GM12878 (cell line): ENCODE data around the gene DYNLL2. TPM values are rescaled to one million over a fixed set of nuclear protein-coding genes. Genes with fewer than 3 reads are reported as not detected.

ENCODE experiments used
- ATAC-seq: fragments of 200-7000 bp; cut with Tn5 transposase; 3 replicates; pipeline ENCODE4 v1.9.1; 2020; ENCODE audit warnings: mild to moderate bottlenecking, moderate library complexity
- BruUV-seq: library from RNA; stranded (reverse); fragments of 400-500 nt; replicated peaks from 2 replicates; lab custom pipeline; 2021; lab: Mats Ljungman, UMichigan
- CTCF ChIA-PET: fragments of 300-600 bp; sonication (Branson Sonifier 250); formaldehyde crosslinking; extraction: SDS; loops from one replicate; lab custom pipeline; 2021; ENCODE audit warnings: inconsistent platforms; lab: Yijun Ruan, JAX
- POLR2A ChIA-PET: fragments of 350-600 bp; formaldehyde crosslinking; extraction: SDS; loops from one replicate; lab custom pipeline; 2021; ENCODE audit warnings: inconsistent platforms; lab: Charles Lee
- RAD21 ChIA-PET: fragments of 300-600 bp; sonication (Branson Sonifier 250); formaldehyde crosslinking; loops from one replicate; lab custom pipeline; 2023; ENCODE audit warnings: antibody characterized with exemption; ENCODE audit not compliant: unreplicated experiment; lab: Charles Lee
- SMC1A ChIA-PET: fragments of 300-600 bp; sonication (Branson Sonifier 250); formaldehyde crosslinking; loops from one replicate; lab custom pipeline; 2023; ENCODE audit not compliant: unreplicated experiment, uncharacterized antibody; lab: Charles Lee
- DNase-seq: peaks from one replicate; pipeline ENCODE4 v3.0.0-alpha.2; 2011; ENCODE audit warnings: low read depth, low spot score
- FAIRE-seq: peaks from 3 replicates; lab custom pipeline; 2011; peaks lifted over from hg19 to GRCh38; lab: Jason Lieb, UNC
- H2AFZ ChIP-seq: 2 replicates; pipeline ENCODE4 v1.6.0; 2011; ENCODE audit warnings: low read depth, low read length, control low read depth; ENCODE audit not compliant: control insufficient read depth
- H3K27ac ChIP-seq: 2 replicates; pipeline ENCODE4 v1.5.1; 2011; ENCODE audit warnings: control low read depth; ENCODE audit not compliant: control insufficient read depth, insufficient read depth
- H3K27me3 ChIP-seq, 2 experiments: replicated peaks in 1 of 2; 2 replicates each; pipeline versions ENCODE4 v1.6.0 to v1.6.1; 2011; ENCODE audit warnings: low read length in 1 of 2; ENCODE audit not compliant: control insufficient read depth in 2 of 2, insufficient read depth in 2 of 2
- H3K36me3 ChIP-seq, 2 experiments: 2 replicates each; pipeline ENCODE4 v1.5.1; 2011; ENCODE audit warnings: low read length in 1 of 2; ENCODE audit not compliant: control insufficient read depth in 2 of 2, insufficient read depth in 2 of 2
- H3K4me1 ChIP-seq: 2 replicates; pipeline ENCODE4 v1.6.1; 2011; ENCODE audit warnings: mild to moderate bottlenecking, low read length, moderate library complexity, mixed read lengths; ENCODE audit not compliant: control insufficient read depth, insufficient read depth
- H3K4me2 ChIP-seq: 2 replicates; pipeline ENCODE4 v1.6.0; 2011; ENCODE audit warnings: control low read depth; ENCODE audit not compliant: control insufficient read depth, insufficient read depth
- H3K4me3 ChIP-seq: fragments of 200-600 bp; sonication (generic); 2 replicates; pipeline ENCODE4 v1.5.1; 2016
- H3K79me2 ChIP-seq: 2 replicates; pipeline ENCODE4 v1.6.0; 2011; ENCODE audit warnings: low read length; ENCODE audit not compliant: control insufficient read depth, insufficient read depth
- H3K9ac ChIP-seq: 2 replicates; pipeline ENCODE4 v1.8.0; 2011; ENCODE audit warnings: low read length, control low read depth, mixed read lengths; ENCODE audit not compliant: control insufficient read depth, insufficient read depth
- H3K9me3 ChIP-seq: replicated peaks from 3 replicates; pipeline ENCODE4 v1.5.1; 2011; ENCODE audit warnings: mild to moderate bottlenecking, low read length; ENCODE audit not compliant: control insufficient read depth, insufficient read depth
- H4K20me1 ChIP-seq: 2 replicates; pipeline ENCODE4 v1.6.0; 2011; ENCODE audit not compliant: control insufficient read depth, insufficient read depth
- BMI1 ChIP-seq: fragments of 450-650 bp; IDR thresholded peaks from 2 replicates; pipeline ENCODE4 v1.6.1; 2016; ENCODE audit warnings: mild to moderate bottlenecking, moderate library complexity, borderline replicate concordance
- CBX3 ChIP-seq: fragments of 200-600 bp; sonication (generic); IDR thresholded peaks from 2 replicates; pipeline ENCODE4 v1.6.1; 2016; ENCODE audit warnings: low read depth, borderline replicate concordance
- IKZF1 ChIP-seq: fragments of 450-650 bp; conservative IDR thresholded peaks from 2 replicates; pipeline ENCODE4 v1.6.1; 2017; ENCODE audit warnings: antibody characterized with exemption, mild to moderate bottlenecking
- KDM1A ChIP-seq: fragments of 200-600 bp; sonication (generic); IDR thresholded peaks from 2 replicates; pipeline ENCODE4 v1.6.1; 2016; ENCODE audit warnings: borderline replicate concordance
- MTA2 ChIP-seq: fragments of 450-650 bp; IDR thresholded peaks from 2 replicates; pipeline ENCODE4 v1.6.1; 2016; ENCODE audit warnings: low read depth, mild to moderate bottlenecking, moderate library complexity
- SPI1 ChIP-seq: IDR thresholded peaks from 2 replicates; pipeline ENCODE4 v1.6.1; 2011; ENCODE audit warnings: low read depth, mild to moderate bottlenecking, low read length, moderate library complexity, borderline replicate concordance; ENCODE audit not compliant: insufficient read depth
- SRF ChIP-seq, 2 experiments: IDR thresholded peaks; 2 replicates each; pipeline ENCODE4 v1.6.1; 2011; ENCODE audit warnings: low read depth in 2 of 2, low read length in 2 of 2, mild to moderate bottlenecking in 1 of 2, moderate library complexity in 1 of 2
- TAF1 ChIP-seq: IDR thresholded peaks from 2 replicates; pipeline ENCODE4 v1.6.1; 2011; ENCODE audit warnings: mild to moderate bottlenecking, low read depth, low read length, borderline replicate concordance
- ZNF622 ChIP-seq: fragments of 450-650 bp; IDR thresholded peaks from 2 replicates; pipeline ENCODE4 v1.6.1; 2017; ENCODE audit warnings: mild to moderate bottlenecking, inconsistent platforms
- ZZZ3 ChIP-seq: IDR thresholded peaks from 2 replicates; pipeline ENCODE4 v1.6.1; 2011; ENCODE audit warnings: low read depth; ENCODE audit not compliant: control insufficient read depth, insufficient read length
- WGBS: methylation state at CpG from one replicate; pipeline ENCODE4 v1.1.6; 2016; ENCODE audit warnings: low lambda C conversion rate; ENCODE audit not compliant: insufficient replicate concordance, insufficient coverage; ENCODE audit errors: missing lambda C conversion rate; 5-methylcytosine and 5-hydroxymethylcytosine counted together
- in situ Hi-C: fragments of 300-500 bp; cut with MboI; formaldehyde crosslinking; loops from 9 replicates; pipeline ENCODE4 v1.14.3; 2018; ENCODE audit warnings: mixed read lengths
- intact Hi-C: fragments of 100-400 bp; cut with micrococcal nuclease; formaldehyde crosslinking; loops from one replicate; pipeline ENCODE4 v1.14.2; 2022; ENCODE audit not compliant: unreplicated experiment
- polyA plus RNA-seq, 11 experiments: library from polyadenylated mRNA; depleted of rRNA in 4 of 11; unstranded in 6 of 11; stranded (reverse) in 5 of 11; fragments of >200 nt; fragmentation: Nextera tagmentation in 4 of 11; fragmentation: Illumina TruSeq in 1 of 11; extraction: Ambion mirVana in 4 of 11; extraction: Trizol in 1 of 11; gene quantifications; 1 replicate in 1 of 11; 2 replicates in 10 of 11; pipeline versions ENCODE4 v1.2.1 to v1.2.3, GENCODE V29; 2011 to 2016; ENCODE audit warnings: inconsistent platforms in 2 of 11, missing spikeins in 2 of 11, low read depth in 1 of 11
- total RNA-seq, 4 experiments: library from RNA; depleted of rRNA in 3 of 4; stranded (reverse); fragments of >200 nt in 3 of 4; fragmentation: Illumina TruSeq in 1 of 4; extraction: Trizol in 1 of 4; gene quantifications; 2 replicates each; pipeline versions ENCODE4 v1.2.1 to v1.2.3, GENCODE V29; 2013 to 2021

Gene DYNLL2
- total and polyA plus RNA-seq, 10 of the 15 experiments (the other 5 are each of a cell fraction or from before 2014, with no cell fraction given) = 0.62 to 19.2 (median 9.1) TPM

GRCh38 chr17:58119491-58119890 is 36.3 kb downstream of the DYNLL2 start:
- TF ChIP-seq SPI1 (no peak), KDM1A (no peak), ZZZ3 (no peak), ZNF622 (no peak), CBX3 (no peak), BMI1 (no peak), IKZF1 (no peak), MTA2 (no peak), TAF1 (no peak), SRF (IDR thresholded peaks at IDR 0.05; ENCODE audit: low read depth in 2 of 2, low read length in 2 of 2) (no peak)
- Histone ChIP-seq H4K20me1 (no peaks in the 10 kb centered on the region), H3K4me3 (no peak overlapping the region), H3K36me3 (no peaks in the 10 kb centered on the region), H2AFZ (no peak overlapping the region), H3K4me1 (no peaks in the 10 kb centered on the region), H3K79me2 (no peaks in the 10 kb centered on the region), H3K27me3 (no peaks in the 10 kb centered on the region; a peak in 1 of 4 replicates), H3K27ac (no peak overlapping the region), H3K4me2 (no peak overlapping the region), H3K9ac (no peak overlapping the region), H3K9me3 (no peaks in the 10 kb centered on the region)
- no peak for DNase-seq
- intact Hi-C loops = no loop called here
- ChIA-PET POLR2A (no interaction called here), RAD21 (no interaction called here), CTCF (no interaction called here), SMC1A (no interaction called here)
- in situ Hi-C loops = loop anchor here (5.0 kb wide), 1 partner anchor 267 kb away; the partner anchor contains the start of gene MRPS23
- BruUV-seq = no TSS peak
- WGBS = 17% methylated on average over 3 of the region's 3 CpGs
- no peak for ATAC-seq
- no peak for FAIRE-seq
